ENCODE data around the gene HHAT. TPM values are rescaled to one million over a fixed set of nuclear protein-coding genes. Genes with fewer than 3 reads are reported as not detected.

Gene HHAT
- total RNA-seq, 4 donors from 2014 or later = 3.4 to 5.2 (median 4.0) TPM

DNA sequence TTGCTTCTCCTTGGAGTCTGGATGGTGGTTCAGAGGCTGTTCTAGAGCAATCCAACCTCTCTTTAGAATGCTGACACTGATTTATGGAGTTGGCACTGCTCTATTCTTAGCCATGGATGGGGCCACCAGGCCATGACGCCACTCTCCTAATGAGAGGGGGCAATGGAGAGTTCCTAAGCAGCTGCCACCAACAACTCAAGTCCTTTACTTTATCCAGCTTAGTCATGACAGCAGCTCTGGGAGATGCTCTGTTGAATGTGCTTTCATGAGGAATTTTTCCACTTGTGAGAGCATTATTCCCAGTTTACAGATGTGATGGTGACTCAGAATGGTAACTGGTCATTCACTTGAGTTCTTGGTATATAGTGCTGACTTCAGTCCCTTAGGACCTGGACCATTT is 366.3 kb downstream of the HHAT start:
- TF ChIP-seq, protein P1, sequence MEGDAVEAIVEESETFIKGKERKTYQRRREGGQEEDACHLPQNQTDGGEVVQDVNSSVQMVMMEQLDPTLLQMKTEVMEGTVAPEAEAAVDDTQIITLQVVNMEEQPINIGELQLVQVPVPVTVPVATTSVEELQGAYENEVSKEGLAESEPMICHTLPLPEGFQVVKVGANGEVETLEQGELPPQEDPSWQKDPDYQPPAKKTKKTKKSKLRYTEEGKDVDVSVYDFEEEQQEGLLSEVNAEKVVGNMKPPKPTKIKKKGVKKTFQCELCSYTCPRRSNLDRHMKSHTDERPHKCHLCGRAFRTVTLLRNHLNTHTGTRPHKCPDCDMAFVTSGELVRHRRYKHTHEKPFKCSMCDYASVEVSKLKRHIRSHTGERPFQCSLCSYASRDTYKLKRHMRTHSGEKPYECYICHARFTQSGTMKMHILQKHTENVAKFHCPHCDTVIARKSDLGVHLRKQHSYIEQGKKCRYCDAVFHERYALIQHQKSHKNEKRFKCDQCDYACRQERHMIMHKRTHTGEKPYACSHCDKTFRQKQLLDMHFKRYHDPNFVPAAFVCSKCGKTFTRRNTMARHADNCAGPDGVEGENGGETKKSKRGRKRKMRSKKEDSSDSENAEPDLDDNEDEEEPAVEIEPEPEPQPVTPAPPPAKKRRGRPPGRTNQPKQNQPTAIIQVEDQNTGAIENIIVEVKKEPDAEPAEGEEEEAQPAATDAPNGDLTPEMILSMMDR (IDR thresholded peaks at IDR 0.05) = no peak
- TF ChIP-seq POLR2A (IDR thresholded peaks at IDR 0.05) = no peak
- no peak for DNase-seq
- Histone ChIP-seq H3K27me3 (no peaks in the 10 kb centered on the region), H3K27ac (no peak overlapping the region), H3K36me3 (no peaks in the 10 kb centered on the region), H3K4me3 (no peak overlapping the region), H3K9me3 (no peaks in the 10 kb centered on the region), H3K4me1 (no peaks in the 10 kb centered on the region)
- WGBS, 2 donors = 60 to 63% methylated on average over 1 of the region's 1 CpG
- intact Hi-C loops (cut with DNase I) = no loop called here

DNA sequence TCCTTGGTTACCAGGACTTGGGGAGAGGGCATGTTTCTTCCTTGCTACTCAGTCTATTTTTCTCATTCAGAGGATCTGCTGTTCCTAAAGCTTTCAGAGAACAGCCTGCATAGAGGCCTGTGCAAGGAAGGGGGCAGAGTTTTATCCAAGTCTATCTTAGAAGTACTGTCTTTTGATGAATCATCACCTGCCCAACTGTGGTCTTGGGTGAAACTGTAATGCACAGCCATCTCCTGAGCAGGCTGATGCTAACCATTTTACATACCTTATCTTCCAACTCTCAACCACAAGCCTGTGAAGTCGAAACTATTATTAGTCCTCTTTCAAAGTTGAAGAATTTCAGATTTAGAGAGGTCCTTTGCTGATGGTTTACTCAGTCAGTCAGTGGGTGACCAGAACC is 368.0 kb downstream of the HHAT start:
- H3K36me3 ChIP-seq = no peaks in the 10 kb centered on the region
- H3K27ac ChIP-seq = no peak overlapping the region
- intact Hi-C loops (cut with DNase I) = no loop called here
- no peaks in the 10 kb centered on the region for H3K9me3 ChIP-seq
- no peak overlapping the region for H3K4me3 ChIP-seq
- WGBS, 2 donors = 56 to 67% methylated on average over 1 of the region's 1 CpG
- TF ChIP-seq, protein P1 (IDR thresholded peaks at IDR 0.05) = no peak
- no peak for TF ChIP-seq POLR2A (IDR thresholded peaks at IDR 0.05)
- DNase-seq = no peak
- no peaks in the 10 kb centered on the region for H3K27me3 ChIP-seq
- H3K4me1 ChIP-seq = no peaks in the 10 kb centered on the region

DNA sequence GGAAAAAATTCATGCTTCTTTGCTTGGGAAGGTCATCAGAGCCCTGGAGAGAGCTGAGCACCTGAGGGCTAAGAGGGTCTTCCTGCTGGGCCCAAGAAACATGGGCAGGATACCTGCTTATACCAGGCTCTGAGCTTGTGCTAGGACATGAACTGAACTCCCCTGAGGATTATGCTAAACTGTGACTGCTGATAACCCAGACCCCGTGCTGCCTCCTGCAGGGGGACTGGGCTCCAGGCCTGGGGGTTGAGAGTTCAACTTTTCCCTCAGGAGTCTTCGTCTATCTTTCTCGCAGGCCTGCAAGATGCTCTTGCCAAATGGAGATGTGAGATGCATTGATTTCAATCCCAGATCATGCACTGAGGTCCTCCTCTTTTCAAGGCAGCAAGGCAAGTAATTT is 368.5 kb downstream of the HHAT start:
- Histone ChIP-seq H3K4me3 (no peak overlapping the region), H3K27ac (no peak overlapping the region), H3K27me3 (no peaks in the 10 kb centered on the region), H3K36me3 (no peaks in the 10 kb centered on the region), H3K4me1 (no peaks in the 10 kb centered on the region), H3K9me3 (no peaks in the 10 kb centered on the region)
- TF ChIP-seq POLR2A (IDR thresholded peaks at IDR 0.05) = no peak
- TF ChIP-seq, protein P1 (IDR thresholded peaks at IDR 0.05) = no peak
- WGBS, 2 donors = 68% methylated on average over 3 of the region's 3 CpGs; no CpG with 5 or more reads in 1 of the 2 donors
- no peak for DNase-seq
- intact Hi-C loops (cut with DNase I) = no loop called here

DNA sequence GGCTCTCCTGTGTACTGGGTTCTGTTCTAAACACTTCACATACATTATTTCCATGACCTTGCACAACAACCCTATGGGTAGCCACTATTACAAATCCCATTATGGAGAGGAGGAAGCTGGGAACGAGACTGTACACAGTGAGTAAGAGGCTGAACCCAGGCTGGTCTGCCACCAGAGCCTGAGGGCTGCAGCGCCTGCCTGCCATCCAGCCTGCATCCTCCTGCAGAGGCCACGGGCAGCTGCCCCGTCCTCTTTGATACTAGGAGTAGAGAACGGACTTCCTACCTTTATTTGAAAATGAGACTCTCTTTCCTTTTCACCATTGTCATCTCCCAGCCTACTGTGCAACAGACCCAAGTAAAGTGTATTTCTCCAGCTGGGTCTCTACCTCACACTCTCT is 370.0 kb downstream of the HHAT start:
- intact Hi-C loops (cut with DNase I) = no loop called here
- H3K4me1 ChIP-seq = no peaks in the 10 kb centered on the region
- H3K27me3 ChIP-seq = no peaks in the 10 kb centered on the region
- no peak overlapping the region for H3K27ac ChIP-seq
- H3K9me3 ChIP-seq = no peaks in the 10 kb centered on the region
- WGBS, 2 donors = 86 to 88% methylated on average over 5 of the region's 5 CpGs
- DNase-seq = no peak
- no peaks in the 10 kb centered on the region for H3K36me3 ChIP-seq
- no peak for TF ChIP-seq POLR2A (IDR thresholded peaks at IDR 0.05)
- TF ChIP-seq, protein P1 (IDR thresholded peaks at IDR 0.05) = no peak
- no peak overlapping the region for H3K4me3 ChIP-seq

DNA sequence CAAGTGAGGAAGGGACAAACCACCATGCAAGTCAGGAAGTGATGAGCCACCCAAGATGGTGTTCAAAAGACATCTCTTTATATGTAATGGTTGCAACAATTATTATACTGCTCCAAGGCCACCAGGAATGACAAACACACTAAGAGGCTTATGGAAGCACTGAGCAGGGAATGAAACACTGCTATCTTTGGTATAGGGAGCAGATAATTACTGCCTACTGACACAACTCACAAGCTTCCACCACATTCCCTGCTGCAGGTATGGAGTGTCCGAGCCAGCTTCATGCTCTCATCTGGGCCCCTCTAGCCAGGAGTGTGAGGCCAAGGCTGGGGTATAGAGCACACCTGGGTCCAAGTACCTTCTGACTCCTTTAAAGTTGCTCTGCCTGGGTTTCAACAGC is 371.4 kb downstream of the HHAT start:
- Histone ChIP-seq H3K36me3 (no peaks in the 10 kb centered on the region), H3K27me3 (no peaks in the 10 kb centered on the region), H3K4me3 (no peak overlapping the region), H3K27ac (no peak overlapping the region), H3K4me1 (no peaks in the 10 kb centered on the region), H3K9me3 (no peaks in the 10 kb centered on the region)
- intact Hi-C loops (cut with DNase I) = no loop called here
- WGBS, 2 donors = 73 to 80% methylated on average over 1 of the region's 1 CpG
- no peak for DNase-seq
- TF ChIP-seq POLR2A (IDR thresholded peaks at IDR 0.05) = no peak
- TF ChIP-seq, protein P1 (IDR thresholded peaks at IDR 0.05) = no peak

Data from esophagus squamous epithelium (tissue), 5 donors.